CD4-positive, alpha-beta T cell treated with Interleukin-17A for 1 hour (primary cell): Measurements from ENCODE around the gene SOSTDC1.

ENCODE experiments used
- DNase-seq: peaks from one replicate; pipeline ENCODE4 v3.0.0-alpha.2; 2020

The SOSTDC1 gene

DNA sequence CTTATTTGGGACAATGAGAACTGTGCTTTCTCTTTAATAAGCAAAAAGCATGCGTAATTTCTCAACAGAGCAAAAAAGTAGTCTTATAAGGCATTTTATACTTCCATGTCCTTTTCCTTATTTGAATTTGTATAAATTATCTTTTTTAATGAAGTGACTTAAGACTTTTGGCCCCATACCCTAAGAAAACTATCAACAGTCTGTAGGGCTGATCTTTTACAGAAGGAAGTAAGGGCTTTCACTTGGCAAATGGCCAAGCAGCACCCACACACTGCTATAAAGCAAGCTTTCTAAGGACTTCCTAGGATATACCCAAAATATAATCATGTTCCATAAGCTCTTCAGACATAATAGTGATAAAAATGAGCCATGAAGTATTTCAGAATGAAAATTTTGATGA is 47.6 kb downstream of the SOSTDC1 start:
- no peak for DNase-seq

DNA sequence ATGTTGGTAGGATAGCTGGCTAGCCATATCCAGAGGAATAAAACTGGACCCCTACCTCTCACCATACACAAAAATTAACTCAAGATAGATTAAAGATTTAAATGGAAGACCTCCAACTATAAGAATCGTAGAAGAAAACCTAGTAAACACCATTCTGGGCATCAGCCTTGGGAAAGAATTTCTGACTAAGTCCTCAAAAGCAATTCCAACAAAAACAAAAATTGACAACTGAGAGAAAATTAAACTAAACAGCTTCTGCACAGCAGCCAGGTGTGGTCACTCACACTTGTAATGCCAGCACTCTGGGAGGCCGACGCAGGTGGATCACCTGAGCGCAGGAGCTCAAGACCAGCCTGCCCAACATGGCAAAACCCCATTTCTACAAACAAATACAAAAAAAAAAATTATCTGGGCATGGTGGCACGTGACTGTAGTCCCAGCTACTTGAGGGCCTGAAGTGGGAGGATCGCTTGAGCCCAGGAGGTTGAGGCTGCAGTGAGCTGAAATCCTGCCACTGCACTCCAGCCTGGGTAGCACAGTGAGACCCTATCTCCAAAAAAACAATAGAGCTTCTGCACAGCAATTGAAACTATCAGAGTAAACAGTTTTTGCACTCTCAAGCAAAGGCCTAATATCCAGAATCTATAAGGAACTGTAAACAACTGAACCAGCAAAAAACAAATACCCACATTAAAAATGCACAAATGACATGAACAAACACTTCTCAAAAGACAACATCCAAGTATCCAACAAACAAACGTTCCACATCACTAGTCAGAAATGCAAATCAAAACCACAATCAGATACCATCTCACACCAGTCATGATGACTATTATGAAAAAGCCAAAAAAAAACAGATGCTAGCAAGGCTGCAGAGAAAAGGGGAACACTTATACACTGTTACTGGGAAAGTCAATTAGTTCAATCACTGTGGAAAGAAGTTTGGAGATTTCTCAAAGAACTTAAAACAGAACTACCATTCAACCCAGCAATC is 49.0 kb downstream of the SOSTDC1 start:
- DNase-seq = no peak

DNA sequence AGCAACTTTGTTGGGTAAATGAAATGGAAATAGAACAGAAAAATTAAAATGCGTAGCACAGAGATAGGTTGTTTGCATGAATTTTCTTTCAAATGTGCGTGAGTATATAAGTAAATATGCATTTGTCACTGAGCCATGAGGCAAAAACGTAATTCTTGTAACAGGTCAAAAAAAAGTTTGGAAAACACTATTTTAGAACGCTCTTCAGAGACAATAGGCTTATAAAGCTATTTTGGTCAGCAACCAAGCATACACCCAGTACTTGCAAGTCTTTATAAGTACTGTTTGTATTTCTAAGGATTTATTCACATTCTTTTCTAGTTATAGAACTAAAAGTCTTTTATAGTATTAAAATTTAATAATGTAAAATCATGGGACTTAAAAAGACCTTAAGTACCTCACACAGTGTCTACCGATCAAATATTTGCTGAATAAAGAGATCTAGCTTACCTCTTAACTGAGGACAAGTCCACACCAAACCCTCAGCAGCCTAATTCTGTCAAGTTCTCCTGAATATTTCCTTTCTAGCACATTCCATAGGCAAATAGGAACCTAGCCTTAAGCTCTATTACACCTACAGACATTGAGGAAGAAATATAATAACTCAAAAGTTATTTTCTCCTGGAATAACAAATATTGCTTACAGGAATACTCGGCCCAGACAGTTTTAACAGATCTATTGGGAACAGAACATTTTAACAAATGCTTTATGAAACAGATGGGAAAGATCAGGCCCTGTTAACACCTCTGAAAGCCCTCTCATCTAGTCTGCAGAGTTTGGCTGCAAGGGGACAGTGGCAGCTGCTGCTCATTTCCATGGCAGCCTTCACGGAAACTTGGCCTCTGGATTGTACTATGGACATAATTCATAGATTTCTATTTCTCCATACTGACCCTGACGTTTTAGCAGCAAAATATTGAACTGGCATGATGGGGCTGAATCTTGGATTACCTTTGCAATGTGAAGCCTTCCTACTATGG is 53.0 kb downstream of the SOSTDC1 start:
- no peak for DNase-seq
